Calu3 (cell line): Measurements from ENCODE around the gene SMARCC1. TPM values are rescaled to one million over a fixed set of nuclear protein-coding genes. Genes with fewer than 3 reads are reported as not detected.

Experiments used
- BruUV-seq: library from RNA; stranded (reverse); fragments of 400-500 nt; replicated peaks from 2 replicates; lab custom pipeline; 2021; lab: Mats Ljungman, UMichigan
- CTCF ChIA-PET: fragments of 300-600 bp; sonication (Branson Sonifier 250); formaldehyde crosslinking; loops from one replicate; lab custom pipeline; 2022; ENCODE audit warnings: antibody characterized with exemption; lab: Charles Lee
- DNase-seq: peaks from one replicate; pipeline ENCODE4 v3.0.0; 2022
- H3K27ac Mint-ChIP-seq: one replicate; pipeline ENCODE4 v1.8.0; 2022; ENCODE audit warnings: mixed read lengths; ENCODE audit not compliant: unreplicated experiment
- H3K27me3 Mint-ChIP-seq: one replicate; pipeline ENCODE4 v1.8.0; 2022; ENCODE audit warnings: mixed read lengths; ENCODE audit not compliant: unreplicated experiment
- H3K36me3 Mint-ChIP-seq: one replicate; pipeline ENCODE4 v1.8.0; 2022; ENCODE audit warnings: mild to moderate bottlenecking, moderate library complexity, mixed read lengths; ENCODE audit not compliant: insufficient read depth, unreplicated experiment
- H3K4me1 Mint-ChIP-seq: one replicate; pipeline ENCODE4 v1.8.0; 2022; ENCODE audit warnings: mild to moderate bottlenecking, low read depth, mixed read lengths; ENCODE audit not compliant: unreplicated experiment
- H3K4me3 Mint-ChIP-seq: one replicate; pipeline ENCODE4 v1.8.0; 2022; ENCODE audit warnings: mild to moderate bottlenecking, low read depth, moderate library complexity, mixed read lengths; ENCODE audit not compliant: unreplicated experiment
- H3K9me3 Mint-ChIP-seq: one replicate; pipeline ENCODE4 v1.8.0; 2022; ENCODE audit warnings: low read depth, mixed read lengths; ENCODE audit not compliant: unreplicated experiment
- intact Hi-C: fragments of 100-400 bp; cut with micrococcal nuclease; formaldehyde crosslinking; loops from one replicate; pipeline ENCODE4 v1.10.0; 2022; ENCODE audit not compliant: unreplicated experiment
- total RNA-seq: library from RNA; stranded (reverse); gene quantifications from 2 replicates; pipeline ENCODE4 v1.2.3, GENCODE V29; 2022
- TF ChIP-seq, protein P1 (sequence below): fragments of 200-600 bp; IDR thresholded peaks from one replicate; pipeline ENCODE4 v1.8.0; 2022; ENCODE audit warnings: antibody characterized with exemption; ENCODE audit not compliant: unreplicated experiment

Gene SMARCC1
- total RNA-seq, 1 experiment from 2014 or later, result 122 TPM

- intact Hi-C loops, result no loop called here
- Mint-ChIP-seq H3K27ac (no peak overlapping the region), H3K4me3 (no peak overlapping the region), H3K27me3 (no peaks in the 10 kb centered on the region), H3K4me1 (no peaks in the 10 kb centered on the region), H3K9me3 (no peaks in the 10 kb centered on the region), H3K36me3 (peaks cover 46% of the 10 kb centered on the region)
- BruUV-seq, result no TSS peak
- CTCF ChIA-PET, result interaction anchor here (0.7 kb wide), 2 partner anchors 123 to 302 kb away, joined by 6 to 12 read pairs; no protein-coding TSS in a partner anchor
- no peak for DNase-seq
- TF ChIP-seq, protein P1, sequence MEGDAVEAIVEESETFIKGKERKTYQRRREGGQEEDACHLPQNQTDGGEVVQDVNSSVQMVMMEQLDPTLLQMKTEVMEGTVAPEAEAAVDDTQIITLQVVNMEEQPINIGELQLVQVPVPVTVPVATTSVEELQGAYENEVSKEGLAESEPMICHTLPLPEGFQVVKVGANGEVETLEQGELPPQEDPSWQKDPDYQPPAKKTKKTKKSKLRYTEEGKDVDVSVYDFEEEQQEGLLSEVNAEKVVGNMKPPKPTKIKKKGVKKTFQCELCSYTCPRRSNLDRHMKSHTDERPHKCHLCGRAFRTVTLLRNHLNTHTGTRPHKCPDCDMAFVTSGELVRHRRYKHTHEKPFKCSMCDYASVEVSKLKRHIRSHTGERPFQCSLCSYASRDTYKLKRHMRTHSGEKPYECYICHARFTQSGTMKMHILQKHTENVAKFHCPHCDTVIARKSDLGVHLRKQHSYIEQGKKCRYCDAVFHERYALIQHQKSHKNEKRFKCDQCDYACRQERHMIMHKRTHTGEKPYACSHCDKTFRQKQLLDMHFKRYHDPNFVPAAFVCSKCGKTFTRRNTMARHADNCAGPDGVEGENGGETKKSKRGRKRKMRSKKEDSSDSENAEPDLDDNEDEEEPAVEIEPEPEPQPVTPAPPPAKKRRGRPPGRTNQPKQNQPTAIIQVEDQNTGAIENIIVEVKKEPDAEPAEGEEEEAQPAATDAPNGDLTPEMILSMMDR, result no peak
Observed at GRCh38 chr3:47622671-47623461, 158.8 kb downstream of the SMARCC1 start.

- Mint-ChIP-seq H3K27me3 (no peaks in the 10 kb centered on the region), H3K27ac (no peak overlapping the region), H3K4me1 (peaks cover 1% of the 10 kb centered on the region), H3K9me3 (no peaks in the 10 kb centered on the region), H3K36me3 (peaks cover 21% of the 10 kb centered on the region), H3K4me3 (no peak overlapping the region)
- TF ChIP-seq, protein P1, result no peak
- intact Hi-C loops, result no loop called here
- no TSS peak for BruUV-seq
- DNase-seq, result no peak
- CTCF ChIA-PET, result interaction anchor here (0.6 to 0.7 kb wide), 2 partner anchors 24 to 67 kb away, joined by 3 read pairs; no protein-coding TSS in a partner anchor
Observed at GRCh38 chr3:47617086-47618010, 164.3 kb downstream of the SMARCC1 start.

GRCh38 chr3:47614788-47615187, 166.9 kb downstream of the SMARCC1 start:
- Mint-ChIP-seq H3K4me3 (no peak overlapping the region), H3K27ac (no peak overlapping the region), H3K36me3 (peaks cover 17% of the 10 kb centered on the region), H3K9me3 (no peaks in the 10 kb centered on the region), H3K27me3 (no peaks in the 10 kb centered on the region), H3K4me1 (peaks cover 12% of the 10 kb centered on the region)
- CTCF ChIA-PET, result no interaction called here
- intact Hi-C loops, result no loop called here
- BruUV-seq, result no TSS peak
- TF ChIP-seq, protein P1, result no peak
- no peak for DNase-seq

DNA sequence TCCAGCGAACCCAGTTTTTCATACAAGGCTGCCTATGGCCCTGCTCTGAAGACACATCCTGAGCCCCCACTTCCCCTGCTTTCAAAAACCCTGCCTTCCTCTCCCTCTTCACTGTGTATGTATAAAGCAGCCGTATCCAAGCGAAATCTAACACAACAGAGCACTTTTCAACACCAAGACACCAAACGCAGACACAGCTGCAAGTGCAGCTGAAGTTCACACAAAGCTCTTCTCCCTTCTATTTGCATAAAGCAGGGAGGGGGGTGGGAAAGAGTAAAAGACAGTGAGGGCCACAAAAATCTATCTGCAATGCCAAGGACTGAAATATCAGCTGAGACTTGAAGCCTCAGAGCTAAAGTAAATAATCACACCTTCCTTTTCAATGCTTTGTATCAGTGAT, 168.0 kb downstream of the SMARCC1 start:
- intact Hi-C loops, result no loop called here
- DNase-seq, result no peak
- Mint-ChIP-seq H3K27ac (no peak overlapping the region), H3K27me3 (no peaks in the 10 kb centered on the region), H3K36me3 (peaks cover 22% of the 10 kb centered on the region), H3K4me3 (no peak overlapping the region), H3K9me3 (no peaks in the 10 kb centered on the region), H3K4me1 (peaks cover 12% of the 10 kb centered on the region)
- no TSS peak for BruUV-seq
- CTCF ChIA-PET, result interaction anchor here (0.6 kb wide), 1 partner anchor 64 kb away, joined by 3 read pairs; no protein-coding TSS in a partner anchor
- TF ChIP-seq, protein P1, result no peak
